Calu3 (cell line): Measurements from ENCODE around the gene HSD17B12. TPM values are rescaled to one million over a fixed set of nuclear protein-coding genes. Genes with fewer than 3 reads are reported as not detected.

Experiments used
- BruUV-seq: library from RNA; stranded (reverse); fragments of 400-500 nt; replicated peaks from 2 replicates; lab custom pipeline; 2021; lab: Mats Ljungman, UMichigan
- CTCF ChIA-PET: fragments of 300-600 bp; sonication (Branson Sonifier 250); formaldehyde crosslinking; loops from one replicate; lab custom pipeline; 2022; ENCODE audit warnings: antibody characterized with exemption; lab: Charles Lee
- DNase-seq: peaks from one replicate; pipeline ENCODE4 v3.0.0; 2022
- H3K27ac Mint-ChIP-seq: one replicate; pipeline ENCODE4 v1.8.0; 2022; ENCODE audit warnings: mixed read lengths; ENCODE audit not compliant: unreplicated experiment
- H3K27me3 Mint-ChIP-seq: one replicate; pipeline ENCODE4 v1.8.0; 2022; ENCODE audit warnings: mixed read lengths; ENCODE audit not compliant: unreplicated experiment
- H3K36me3 Mint-ChIP-seq: one replicate; pipeline ENCODE4 v1.8.0; 2022; ENCODE audit warnings: mild to moderate bottlenecking, moderate library complexity, mixed read lengths; ENCODE audit not compliant: insufficient read depth, unreplicated experiment
- H3K4me1 Mint-ChIP-seq: one replicate; pipeline ENCODE4 v1.8.0; 2022; ENCODE audit warnings: mild to moderate bottlenecking, low read depth, mixed read lengths; ENCODE audit not compliant: unreplicated experiment
- H3K4me3 Mint-ChIP-seq: one replicate; pipeline ENCODE4 v1.8.0; 2022; ENCODE audit warnings: mild to moderate bottlenecking, low read depth, moderate library complexity, mixed read lengths; ENCODE audit not compliant: unreplicated experiment
- H3K9me3 Mint-ChIP-seq: one replicate; pipeline ENCODE4 v1.8.0; 2022; ENCODE audit warnings: low read depth, mixed read lengths; ENCODE audit not compliant: unreplicated experiment
- intact Hi-C: fragments of 100-400 bp; cut with micrococcal nuclease; formaldehyde crosslinking; loops from one replicate; pipeline ENCODE4 v1.10.0; 2022; ENCODE audit not compliant: unreplicated experiment
- total RNA-seq: library from RNA; stranded (reverse); gene quantifications from 2 replicates; pipeline ENCODE4 v1.2.3, GENCODE V29; 2022
- TF ChIP-seq, protein P1 (sequence below): fragments of 200-600 bp; IDR thresholded peaks from one replicate; pipeline ENCODE4 v1.8.0; 2022; ENCODE audit warnings: antibody characterized with exemption; ENCODE audit not compliant: unreplicated experiment

The HSD17B12 gene
- total RNA-seq, 1 experiment from 2014 or later, result 114 TPM

DNA sequence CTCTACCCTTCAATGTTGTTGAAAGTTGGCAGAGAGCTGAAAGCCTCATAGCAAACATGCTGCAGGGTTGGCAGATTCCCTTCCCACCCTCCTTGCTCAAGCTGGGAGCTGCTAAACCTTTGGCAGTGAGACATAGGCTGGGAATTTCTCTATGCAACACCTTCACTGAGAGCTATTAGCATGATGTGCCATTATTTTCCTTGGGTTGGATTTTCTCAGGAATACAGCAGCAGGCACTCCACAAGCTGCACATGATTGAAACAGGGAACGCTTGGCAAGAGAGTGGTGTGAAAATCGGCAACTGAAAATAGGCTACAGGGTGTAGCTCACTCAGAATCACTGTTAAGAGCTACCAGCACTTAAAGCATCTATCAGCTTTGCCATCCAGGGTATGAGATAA lies 190.5 kb downstream of the HSD17B12 start:
- no peaks in the 10 kb centered on the region for H3K9me3 Mint-ChIP-seq
- H3K27ac Mint-ChIP-seq, result no peak overlapping the region
- no TSS peak for BruUV-seq
- H3K4me3 Mint-ChIP-seq, result no peak overlapping the region
- CTCF ChIA-PET, result interaction anchor here (0.6 kb wide), 1 partner anchor 194 kb away, joined by 4 read pairs; no protein-coding TSS in a partner anchor
- no peaks in the 10 kb centered on the region for H3K36me3 Mint-ChIP-seq
- intact Hi-C loops, result no loop called here
- no peak for DNase-seq
- TF ChIP-seq, protein P1, sequence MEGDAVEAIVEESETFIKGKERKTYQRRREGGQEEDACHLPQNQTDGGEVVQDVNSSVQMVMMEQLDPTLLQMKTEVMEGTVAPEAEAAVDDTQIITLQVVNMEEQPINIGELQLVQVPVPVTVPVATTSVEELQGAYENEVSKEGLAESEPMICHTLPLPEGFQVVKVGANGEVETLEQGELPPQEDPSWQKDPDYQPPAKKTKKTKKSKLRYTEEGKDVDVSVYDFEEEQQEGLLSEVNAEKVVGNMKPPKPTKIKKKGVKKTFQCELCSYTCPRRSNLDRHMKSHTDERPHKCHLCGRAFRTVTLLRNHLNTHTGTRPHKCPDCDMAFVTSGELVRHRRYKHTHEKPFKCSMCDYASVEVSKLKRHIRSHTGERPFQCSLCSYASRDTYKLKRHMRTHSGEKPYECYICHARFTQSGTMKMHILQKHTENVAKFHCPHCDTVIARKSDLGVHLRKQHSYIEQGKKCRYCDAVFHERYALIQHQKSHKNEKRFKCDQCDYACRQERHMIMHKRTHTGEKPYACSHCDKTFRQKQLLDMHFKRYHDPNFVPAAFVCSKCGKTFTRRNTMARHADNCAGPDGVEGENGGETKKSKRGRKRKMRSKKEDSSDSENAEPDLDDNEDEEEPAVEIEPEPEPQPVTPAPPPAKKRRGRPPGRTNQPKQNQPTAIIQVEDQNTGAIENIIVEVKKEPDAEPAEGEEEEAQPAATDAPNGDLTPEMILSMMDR, result no peak
- H3K4me1 Mint-ChIP-seq, result peaks cover 10% of the 10 kb centered on the region
- H3K27me3 Mint-ChIP-seq, result peaks cover 50% of the 10 kb centered on the region

DNA sequence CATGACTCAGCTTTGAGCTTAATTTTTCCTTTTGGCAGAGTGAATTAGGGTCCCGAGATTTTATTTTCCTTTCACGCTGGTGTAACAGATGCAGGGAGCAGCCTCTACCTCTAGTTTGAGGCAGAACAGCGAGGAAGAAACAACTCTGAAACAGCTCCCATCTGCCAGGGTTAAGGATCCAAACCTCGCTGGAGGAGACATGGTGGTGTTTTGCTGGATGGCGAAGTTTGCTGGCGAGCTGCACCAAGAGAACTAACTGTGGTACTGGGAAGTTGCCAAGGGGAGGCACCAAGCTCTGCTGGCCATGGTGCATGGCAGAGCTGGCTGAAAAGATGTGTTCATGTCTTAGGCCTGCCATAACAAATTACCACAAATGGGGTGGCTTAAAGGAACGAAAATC lies 192.5 kb downstream of the HSD17B12 start:
- H3K27ac Mint-ChIP-seq, result no peak overlapping the region
- peaks cover 57% of the 10 kb centered on the region for H3K27me3 Mint-ChIP-seq
- peaks cover 10% of the 10 kb centered on the region for H3K4me1 Mint-ChIP-seq
- intact Hi-C loops, result no loop called here
- H3K4me3 Mint-ChIP-seq, result no peak overlapping the region
- TF ChIP-seq, protein P1, result no peak
- CTCF ChIA-PET, result interaction anchor here (1.3 kb wide), 1 partner anchor 17 kb away, joined by 4 read pairs; no protein-coding TSS in a partner anchor
- no TSS peak for BruUV-seq
- H3K36me3 Mint-ChIP-seq, result no peaks in the 10 kb centered on the region
- no peak for DNase-seq
- no peaks in the 10 kb centered on the region for H3K9me3 Mint-ChIP-seq

DNA sequence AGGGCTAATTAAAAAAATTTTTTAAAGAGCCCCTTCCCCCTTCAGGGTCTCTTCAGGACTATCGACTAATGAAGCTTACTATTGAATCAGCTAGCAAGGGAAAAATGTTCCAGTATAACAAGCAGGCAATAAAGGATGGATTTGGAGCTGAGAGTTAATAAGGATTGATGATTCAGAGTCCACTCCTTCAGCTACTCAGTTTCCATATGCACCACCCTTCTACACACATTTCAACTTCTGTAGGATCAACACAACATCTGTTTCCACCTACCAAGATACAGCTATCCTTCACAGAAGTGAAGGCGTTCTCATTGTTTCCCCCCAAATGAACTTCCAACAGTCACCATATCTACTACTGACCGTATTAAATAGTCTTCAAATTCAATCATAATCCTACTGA lies 193.5 kb downstream of the HSD17B12 start:
- Mint-ChIP-seq H3K4me1 (peaks cover 4% of the 10 kb centered on the region), H3K27ac (no peak overlapping the region), H3K9me3 (no peaks in the 10 kb centered on the region), H3K36me3 (no peaks in the 10 kb centered on the region), H3K4me3 (no peak overlapping the region), H3K27me3 (peaks cover 68% of the 10 kb centered on the region)
- no peak for DNase-seq
- CTCF ChIA-PET, result no interaction called here
- intact Hi-C loops, result no loop called here
- BruUV-seq, result no TSS peak
- TF ChIP-seq, protein P1, result no peak

DNA sequence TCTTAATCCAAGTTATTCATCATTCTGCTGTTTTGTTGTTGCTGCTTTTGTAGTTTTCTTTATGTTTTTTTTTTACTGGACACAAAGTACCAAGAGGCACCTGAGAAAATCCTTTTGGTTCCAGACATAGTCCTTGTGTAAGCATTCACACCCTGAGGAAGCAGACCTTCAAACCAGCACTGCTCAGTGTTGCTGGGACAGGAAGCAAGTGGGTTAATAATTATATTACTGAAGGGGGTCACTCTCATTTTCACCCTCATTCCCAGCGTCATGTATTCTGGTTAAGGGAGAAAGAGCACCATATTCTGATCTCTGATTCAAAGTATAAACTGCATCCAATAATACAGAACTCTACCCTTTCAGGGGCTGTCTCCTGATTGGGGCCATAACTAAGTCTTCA lies 194.2 kb downstream of the HSD17B12 start:
- intact Hi-C loops, result no loop called here
- H3K36me3 Mint-ChIP-seq, result no peaks in the 10 kb centered on the region
- CTCF ChIA-PET, result no interaction called here
- peaks cover 71% of the 10 kb centered on the region for H3K27me3 Mint-ChIP-seq
- no peak overlapping the region for H3K4me3 Mint-ChIP-seq
- no peak for DNase-seq
- H3K9me3 Mint-ChIP-seq, result no peaks in the 10 kb centered on the region
- TF ChIP-seq, protein P1, result no peak
- no TSS peak for BruUV-seq
- H3K27ac Mint-ChIP-seq, result no peak overlapping the region
- H3K4me1 Mint-ChIP-seq, result no peaks in the 10 kb centered on the region
